GM12801 (cell line): Measurements from ENCODE around the gene TRIM69.

Experiments
- TF ChIP-seq, protein P1 (sequence below): IDR thresholded peaks from one replicate; pipeline ENCODE4 v1.5.1; 2011; ENCODE audit warnings: control low read depth; ENCODE audit not compliant: insufficient read length; ENCODE audit errors: extremely low read depth

TRIM69 gene

DNA sequence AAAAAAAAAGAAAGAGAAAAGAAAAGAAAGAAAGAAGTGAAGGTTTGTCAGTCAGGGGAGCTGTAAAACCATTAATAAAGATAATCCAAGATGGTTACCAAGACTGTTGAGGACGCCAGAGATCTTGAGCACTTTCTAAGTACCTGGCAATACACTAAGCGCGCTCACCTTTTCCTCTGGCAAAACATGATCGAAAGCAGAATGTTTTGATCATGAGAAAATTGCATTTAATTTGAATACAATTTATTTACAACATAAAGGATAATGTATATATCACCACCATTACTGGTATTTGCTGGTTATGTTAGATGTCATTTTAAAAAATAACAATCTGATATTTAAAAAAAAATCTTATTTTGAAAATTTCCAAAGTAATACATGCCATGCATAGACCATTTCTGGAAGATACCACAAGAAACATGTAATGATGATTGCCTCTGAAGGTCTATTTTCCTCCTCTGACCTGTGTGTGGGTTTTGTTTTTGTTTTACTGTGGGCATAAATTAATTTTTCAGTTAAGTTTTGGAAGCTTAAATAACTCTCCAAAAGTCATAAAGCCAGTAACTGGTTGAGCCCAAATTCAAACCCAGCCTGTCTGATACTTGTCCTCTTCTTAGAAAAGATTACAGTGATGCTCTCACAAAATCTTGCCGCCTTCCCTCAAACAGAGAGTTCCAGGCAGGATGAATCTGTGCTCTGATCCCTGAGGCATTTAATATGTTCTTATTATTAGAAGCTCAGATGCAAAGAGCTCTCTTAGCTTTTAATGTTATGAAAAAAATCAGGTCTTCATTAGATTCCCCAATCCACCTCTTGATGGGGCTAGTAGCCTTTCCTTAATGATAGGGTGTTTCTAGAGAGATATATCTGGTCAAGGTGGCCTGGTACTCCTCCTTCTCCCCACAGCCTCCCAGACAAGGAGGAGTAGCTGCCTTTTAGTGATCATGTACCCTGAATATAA, 23.0 kb upstream of the TRIM69 start:
- TF ChIP-seq, protein P1, sequence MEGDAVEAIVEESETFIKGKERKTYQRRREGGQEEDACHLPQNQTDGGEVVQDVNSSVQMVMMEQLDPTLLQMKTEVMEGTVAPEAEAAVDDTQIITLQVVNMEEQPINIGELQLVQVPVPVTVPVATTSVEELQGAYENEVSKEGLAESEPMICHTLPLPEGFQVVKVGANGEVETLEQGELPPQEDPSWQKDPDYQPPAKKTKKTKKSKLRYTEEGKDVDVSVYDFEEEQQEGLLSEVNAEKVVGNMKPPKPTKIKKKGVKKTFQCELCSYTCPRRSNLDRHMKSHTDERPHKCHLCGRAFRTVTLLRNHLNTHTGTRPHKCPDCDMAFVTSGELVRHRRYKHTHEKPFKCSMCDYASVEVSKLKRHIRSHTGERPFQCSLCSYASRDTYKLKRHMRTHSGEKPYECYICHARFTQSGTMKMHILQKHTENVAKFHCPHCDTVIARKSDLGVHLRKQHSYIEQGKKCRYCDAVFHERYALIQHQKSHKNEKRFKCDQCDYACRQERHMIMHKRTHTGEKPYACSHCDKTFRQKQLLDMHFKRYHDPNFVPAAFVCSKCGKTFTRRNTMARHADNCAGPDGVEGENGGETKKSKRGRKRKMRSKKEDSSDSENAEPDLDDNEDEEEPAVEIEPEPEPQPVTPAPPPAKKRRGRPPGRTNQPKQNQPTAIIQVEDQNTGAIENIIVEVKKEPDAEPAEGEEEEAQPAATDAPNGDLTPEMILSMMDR = no peak

DNA sequence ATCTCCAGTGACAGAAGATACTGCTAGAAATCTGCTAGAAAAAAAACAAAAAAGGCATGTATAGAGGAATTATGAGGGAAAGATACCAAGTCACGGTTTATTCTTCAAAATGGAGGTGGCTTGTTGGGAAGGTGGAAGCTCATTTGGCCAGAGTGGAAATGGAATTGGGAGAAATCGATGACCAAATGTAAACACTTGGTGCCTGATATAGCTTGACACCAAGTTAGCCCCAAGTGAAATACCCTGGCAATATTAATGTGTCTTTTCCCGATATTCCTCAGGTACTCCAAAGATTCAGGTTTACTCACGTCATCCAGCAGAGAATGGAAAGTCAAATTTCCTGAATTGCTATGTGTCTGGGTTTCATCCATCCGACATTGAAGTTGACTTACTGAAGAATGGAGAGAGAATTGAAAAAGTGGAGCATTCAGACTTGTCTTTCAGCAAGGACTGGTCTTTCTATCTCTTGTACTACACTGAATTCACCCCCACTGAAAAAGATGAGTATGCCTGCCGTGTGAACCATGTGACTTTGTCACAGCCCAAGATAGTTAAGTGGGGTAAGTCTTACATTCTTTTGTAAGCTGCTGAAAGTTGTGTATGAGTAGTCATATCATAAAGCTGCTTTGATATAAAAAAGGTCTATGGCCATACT, 21.1 kb upstream of the TRIM69 start:
- TF ChIP-seq, protein P1 = no peak

DNA sequence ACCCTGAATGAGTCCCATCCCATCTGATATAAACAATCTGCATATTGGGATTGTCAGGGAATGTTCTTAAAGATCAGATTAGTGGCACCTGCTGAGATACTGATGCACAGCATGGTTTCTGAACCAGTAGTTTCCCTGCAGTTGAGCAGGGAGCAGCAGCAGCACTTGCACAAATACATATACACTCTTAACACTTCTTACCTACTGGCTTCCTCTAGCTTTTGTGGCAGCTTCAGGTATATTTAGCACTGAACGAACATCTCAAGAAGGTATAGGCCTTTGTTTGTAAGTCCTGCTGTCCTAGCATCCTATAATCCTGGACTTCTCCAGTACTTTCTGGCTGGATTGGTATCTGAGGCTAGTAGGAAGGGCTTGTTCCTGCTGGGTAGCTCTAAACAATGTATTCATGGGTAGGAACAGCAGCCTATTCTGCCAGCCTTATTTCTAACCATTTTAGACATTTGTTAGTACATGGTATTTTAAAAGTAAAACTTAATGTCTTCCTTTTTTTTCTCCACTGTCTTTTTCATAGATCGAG, 20.5 kb upstream of the TRIM69 start:
- TF ChIP-seq, protein P1 = no peak

DNA sequence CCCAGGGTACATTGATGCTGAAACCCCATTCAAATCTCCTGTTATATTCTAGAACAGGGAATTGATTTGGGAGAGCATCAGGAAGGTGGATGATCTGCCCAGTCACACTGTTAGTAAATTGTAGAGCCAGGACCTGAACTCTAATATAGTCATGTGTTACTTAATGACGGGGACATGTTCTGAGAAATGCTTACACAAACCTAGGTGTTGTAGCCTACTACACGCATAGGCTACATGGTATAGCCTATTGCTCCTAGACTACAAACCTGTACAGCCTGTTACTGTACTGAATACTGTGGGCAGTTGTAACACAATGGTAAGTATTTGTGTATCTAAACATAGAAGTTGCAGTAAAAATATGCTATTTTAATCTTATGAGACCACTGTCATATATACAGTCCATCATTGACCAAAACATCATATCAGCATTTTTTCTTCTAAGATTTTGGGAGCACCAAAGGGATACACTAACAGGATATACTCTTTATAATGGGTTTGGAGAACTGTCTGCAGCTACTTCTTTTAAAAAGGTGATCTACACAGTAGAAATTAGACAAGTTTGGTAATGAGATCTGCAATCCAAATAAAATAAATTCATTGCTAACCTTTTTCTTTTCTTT, 19.2 kb upstream of the TRIM69 start:
- TF ChIP-seq, protein P1 = no peak

DNA sequence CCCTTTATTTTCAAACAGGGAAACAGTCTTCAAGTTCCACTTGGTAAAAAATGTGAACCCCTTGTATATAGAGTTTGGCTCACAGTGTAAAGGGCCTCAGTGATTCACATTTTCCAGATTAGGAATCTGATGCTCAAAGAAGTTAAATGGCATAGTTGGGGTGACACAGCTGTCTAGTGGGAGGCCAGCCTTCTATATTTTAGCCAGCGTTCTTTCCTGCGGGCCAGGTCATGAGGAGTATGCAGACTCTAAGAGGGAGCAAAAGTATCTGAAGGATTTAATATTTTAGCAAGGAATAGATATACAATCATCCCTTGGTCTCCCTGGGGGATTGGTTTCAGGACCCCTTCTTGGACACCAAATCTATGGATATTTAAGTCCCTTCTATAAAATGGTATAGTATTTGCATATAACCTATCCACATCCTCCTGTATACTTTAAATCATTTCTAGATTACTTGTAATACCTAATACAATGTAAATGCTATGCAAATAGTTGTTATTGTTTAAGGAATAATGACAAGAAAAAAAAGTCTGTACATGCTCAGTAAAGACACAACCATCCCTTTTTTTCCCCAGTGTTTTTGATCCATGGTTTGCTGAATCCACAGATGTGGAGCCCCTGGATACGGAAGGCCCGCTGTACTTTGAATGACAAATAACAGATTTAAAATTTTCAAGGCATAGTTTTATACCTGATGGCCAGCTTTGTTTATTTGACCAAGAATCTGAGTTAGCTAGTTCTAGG, 18.0 kb upstream of the TRIM69 start:
- TF ChIP-seq, protein P1 = no peak

DNA sequence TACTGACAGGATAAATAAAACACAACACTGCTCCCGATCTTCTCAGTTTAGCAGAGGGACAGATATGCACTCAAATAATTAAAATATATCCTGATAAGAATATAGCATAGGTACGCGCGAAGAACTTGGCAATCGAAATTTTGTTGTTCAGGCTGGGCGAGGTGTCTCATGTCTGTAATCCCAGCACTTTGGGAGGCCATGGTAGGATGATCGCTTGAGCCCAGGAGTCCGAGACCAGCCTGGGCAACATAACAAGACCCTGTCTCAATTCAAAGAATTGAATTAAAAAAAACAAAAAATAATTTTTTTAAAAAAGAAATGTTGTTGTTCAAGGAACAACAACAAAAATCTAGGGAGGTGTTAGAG, 17.4 kb upstream of the TRIM69 start:
- TF ChIP-seq, protein P1 = no peak
